GM12891 (cell line): ENCODE data around the gene ABHD2.

ENCODE experiments used
- PAX5 ChIP-seq: IDR thresholded peaks from 2 replicates; pipeline ENCODE4 v1.6.1; 2011; ENCODE audit warnings: low read length, moderate library complexity, mild to moderate bottlenecking; ENCODE audit not compliant: insufficient read depth, severe bottlenecking
- POLR2A ChIP-seq: IDR thresholded peaks from 2 replicates; pipeline ENCODE4 v1.6.1; 2011; ENCODE audit warnings: low read depth, low read length, control low read depth
- POLR2AphosphoS5 ChIP-seq: IDR thresholded peaks from 2 replicates; pipeline ENCODE4 v1.6.1; 2011; ENCODE audit warnings: low read depth, low read length, control low read depth
- SPI1 ChIP-seq: IDR thresholded peaks from 2 replicates; pipeline ENCODE4 v1.6.1; 2011; ENCODE audit warnings: low read depth, low read length, control low read depth
- TAF1 ChIP-seq: IDR thresholded peaks from 2 replicates; pipeline ENCODE4 v1.6.1; 2011; ENCODE audit warnings: low read depth, low read length, control low read depth

GRCh38 chr15:89196241-89196640 lies 108.0 kb downstream of the ABHD2 start:
- TF ChIP-seq POLR2A, result no peak
- TF ChIP-seq POLR2AphosphoS5, result no peak
- TF ChIP-seq SPI1, result no peak
- TF ChIP-seq TAF1, result no peak
- TF ChIP-seq PAX5, result no peak
